Vagina (tissue), 2 donors: ENCODE data around the gene LRRC56. TPM values are rescaled to one million over a fixed set of nuclear protein-coding genes. Genes with fewer than 3 reads are reported as not detected.

Experiments used
- DNase-seq, 2 donors: peaks; one replicate each; pipeline ENCODE4 v3.0.0-alpha.2; 2017; ENCODE audit errors: extremely low spot score in 2 of 2
- H3K27ac ChIP-seq: fragments of 200-600 bp; sonication (generic); one replicate; pipeline ENCODE4 v1.5.1; 2019
- H3K27me3 ChIP-seq: fragments of 200-600 bp; sonication (generic); one replicate; pipeline ENCODE4 v1.5.1; 2019
- H3K36me3 ChIP-seq, 2 donors: fragments of 200-600 bp; sonication (generic); one replicate each; pipeline ENCODE4 v1.5.1; 2017 to 2019
- H3K4me1 ChIP-seq: fragments of 200-600 bp; sonication (generic); one replicate; pipeline ENCODE4 v1.5.1; 2019
- H3K4me3 ChIP-seq, 2 donors: fragments of 200-600 bp; sonication (generic); 1 replicate in 1 of 2; 2 replicates in 1 of 2; pipeline ENCODE4 v1.5.1; 2016 to 2019
- H3K9me3 ChIP-seq: fragments of 200-600 bp; sonication (generic); one replicate; pipeline ENCODE4 v1.5.1; 2019
- POLR2A ChIP-seq, 2 donors: fragments of 450-650 bp; IDR thresholded peaks; one replicate each; pipeline ENCODE4 v1.6.1; 2017; ENCODE audit warnings: antibody characterized with exemption in 2 of 2, mild to moderate bottlenecking in 2 of 2, moderate library complexity in 2 of 2
- POLR2AphosphoS5 ChIP-seq, 2 donors: sonication (generic); formaldehyde crosslinking; IDR thresholded peaks; one replicate each; pipeline ENCODE4 v1.9.0; 2017; ENCODE audit warnings: antibody characterized with exemption in 2 of 2, mild to moderate bottlenecking in 2 of 2, low read depth in 1 of 2; ENCODE audit not compliant: insufficient read depth in 1 of 2
- intact Hi-C: fragments of 100-400 bp; cut with DNase I; formaldehyde crosslinking; loops from one replicate; pipeline ENCODE4 v1.15.1; 2023
- total RNA-seq: library from RNA; depleted of rRNA; stranded (reverse); fragments of >200 nt; gene quantifications from one replicate; pipeline ENCODE4 v1.2.3, GENCODE V29; 2016
- TF ChIP-seq, protein P1 (sequence below), 3 experiments: fragments of 450-650 bp in 2 of 3; fragments of 200-600 bp in 1 of 3; sonication (generic) in 1 of 3; IDR thresholded peaks; one replicate each; pipeline ENCODE4 v1.5.1; 2017 to 2019; ENCODE audit warnings: antibody characterized with exemption in 3 of 3, mild to moderate bottlenecking in 2 of 3, moderate library complexity in 2 of 3

LRRC56 gene
- total RNA-seq, 1 donor from 2014 or later, result 0.49 TPM

DNA sequence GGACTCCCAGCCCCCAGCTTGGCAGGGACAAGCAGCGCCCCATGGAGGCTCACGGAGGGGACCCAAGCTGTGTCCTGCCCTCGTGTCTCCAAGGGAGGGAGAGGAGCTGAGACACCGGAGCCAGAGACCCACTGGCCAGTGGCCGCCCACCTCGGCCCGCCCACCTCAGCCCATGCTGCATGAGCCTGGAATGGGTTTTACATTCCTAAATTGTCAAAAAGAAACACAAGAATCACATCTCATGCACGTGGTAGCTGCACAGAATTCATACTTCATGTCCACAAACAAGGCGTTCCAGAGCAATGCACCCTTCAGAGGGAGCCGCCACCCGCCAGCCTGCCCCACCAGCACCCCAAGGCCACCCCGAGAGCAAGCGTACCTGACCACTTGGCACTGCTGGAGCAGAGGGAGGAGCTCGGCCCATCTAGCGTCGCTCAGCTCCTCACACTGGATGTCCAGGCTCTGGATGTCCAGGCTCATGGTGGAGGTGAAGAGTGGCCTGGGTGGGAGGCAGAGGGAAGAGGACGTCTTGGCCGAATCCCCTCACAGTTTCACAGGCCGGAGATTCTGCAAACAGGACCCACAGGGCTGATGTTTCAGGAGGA is 35.5 kb upstream of the LRRC56 start:
- Histone ChIP-seq H3K27ac (no peak overlapping the region), H3K27me3 (no peaks in the 10 kb centered on the region), H3K36me3 (peaks cover 4 to 57% of the 10 kb centered on the region in 2 donors), H3K4me3 (no peak overlapping the region), H3K4me1 (peaks cover 44% of the 10 kb centered on the region), H3K9me3 (no peaks in the 10 kb centered on the region)
- TF ChIP-seq, protein P1, sequence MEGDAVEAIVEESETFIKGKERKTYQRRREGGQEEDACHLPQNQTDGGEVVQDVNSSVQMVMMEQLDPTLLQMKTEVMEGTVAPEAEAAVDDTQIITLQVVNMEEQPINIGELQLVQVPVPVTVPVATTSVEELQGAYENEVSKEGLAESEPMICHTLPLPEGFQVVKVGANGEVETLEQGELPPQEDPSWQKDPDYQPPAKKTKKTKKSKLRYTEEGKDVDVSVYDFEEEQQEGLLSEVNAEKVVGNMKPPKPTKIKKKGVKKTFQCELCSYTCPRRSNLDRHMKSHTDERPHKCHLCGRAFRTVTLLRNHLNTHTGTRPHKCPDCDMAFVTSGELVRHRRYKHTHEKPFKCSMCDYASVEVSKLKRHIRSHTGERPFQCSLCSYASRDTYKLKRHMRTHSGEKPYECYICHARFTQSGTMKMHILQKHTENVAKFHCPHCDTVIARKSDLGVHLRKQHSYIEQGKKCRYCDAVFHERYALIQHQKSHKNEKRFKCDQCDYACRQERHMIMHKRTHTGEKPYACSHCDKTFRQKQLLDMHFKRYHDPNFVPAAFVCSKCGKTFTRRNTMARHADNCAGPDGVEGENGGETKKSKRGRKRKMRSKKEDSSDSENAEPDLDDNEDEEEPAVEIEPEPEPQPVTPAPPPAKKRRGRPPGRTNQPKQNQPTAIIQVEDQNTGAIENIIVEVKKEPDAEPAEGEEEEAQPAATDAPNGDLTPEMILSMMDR (IDR thresholded peaks at IDR 0.05), result no peak
- intact Hi-C loops, result loop anchor here (5.0 kb wide), 1 partner anchor 49 kb away; the partner anchor contains the start of gene PTDSS2
- DNase-seq, result no peak

DNA sequence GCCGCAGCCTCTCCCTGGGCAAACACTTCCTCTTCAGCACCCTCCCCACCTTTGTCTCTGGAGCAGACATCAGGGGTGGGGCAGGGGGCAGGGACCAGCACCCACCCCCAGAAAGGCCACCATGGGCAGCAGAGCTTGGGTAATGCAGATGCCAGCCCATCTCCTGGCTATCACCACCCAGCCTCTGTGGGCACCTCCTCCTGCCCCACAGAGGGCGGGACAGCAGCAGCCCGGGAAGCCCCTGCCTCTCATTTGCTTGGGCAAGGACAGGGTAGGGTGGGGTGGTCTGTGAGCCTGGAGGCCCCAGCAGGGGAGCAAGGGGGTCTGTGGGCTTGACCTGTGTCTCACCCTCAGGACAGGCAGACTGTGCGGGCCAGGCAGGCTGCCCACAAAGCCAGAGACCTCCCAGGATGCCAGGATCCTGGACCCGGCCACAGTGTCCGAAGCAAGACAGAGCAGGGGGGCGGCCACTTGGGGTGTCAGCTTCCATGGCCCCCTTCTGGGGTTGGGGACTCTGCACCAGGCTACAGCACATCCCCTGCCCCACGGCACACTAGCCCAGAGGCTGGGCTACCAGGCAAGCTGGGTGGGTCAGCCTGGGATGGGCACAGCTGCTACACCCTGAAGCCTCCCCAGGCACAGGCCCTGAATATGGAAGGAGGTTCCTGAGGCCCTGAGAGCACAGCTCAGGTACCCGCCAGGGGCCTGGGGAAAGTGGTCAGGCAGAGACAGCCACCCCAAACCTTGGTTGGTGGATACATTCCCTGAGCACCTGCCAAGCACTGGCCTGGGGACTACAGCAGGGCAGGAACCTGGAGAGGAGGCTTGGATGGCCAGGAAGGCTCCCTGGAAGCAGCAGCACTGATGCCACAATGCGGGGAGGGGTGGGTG is 34.8 kb upstream of the LRRC56 start:
- intact Hi-C loops, result loop anchor here (5.0 kb wide), 1 partner anchor 50 kb away; the partner anchor contains the start of gene PTDSS2
- Histone ChIP-seq H3K4me1 (peaks cover 45% of the 10 kb centered on the region), H3K36me3 (peaks cover 4 to 49% of the 10 kb centered on the region in 2 donors), H3K9me3 (no peaks in the 10 kb centered on the region), H3K27ac (peak overlapping the region; percentile 99), H3K27me3 (no peaks in the 10 kb centered on the region), H3K4me3 (peak overlapping the region in 1 of 2 donors; percentile 50)
- no peak for TF ChIP-seq POLR2AphosphoS5 (IDR thresholded peaks at IDR 0.05; ENCODE audit: insufficient read depth in 1 of 2, low read depth in 1 of 2)
- no peak for TF ChIP-seq POLR2A (IDR thresholded peaks at IDR 0.05)
- TF ChIP-seq, protein P1 (IDR thresholded peaks at IDR 0.05), result no peak
- no peak for DNase-seq

DNA sequence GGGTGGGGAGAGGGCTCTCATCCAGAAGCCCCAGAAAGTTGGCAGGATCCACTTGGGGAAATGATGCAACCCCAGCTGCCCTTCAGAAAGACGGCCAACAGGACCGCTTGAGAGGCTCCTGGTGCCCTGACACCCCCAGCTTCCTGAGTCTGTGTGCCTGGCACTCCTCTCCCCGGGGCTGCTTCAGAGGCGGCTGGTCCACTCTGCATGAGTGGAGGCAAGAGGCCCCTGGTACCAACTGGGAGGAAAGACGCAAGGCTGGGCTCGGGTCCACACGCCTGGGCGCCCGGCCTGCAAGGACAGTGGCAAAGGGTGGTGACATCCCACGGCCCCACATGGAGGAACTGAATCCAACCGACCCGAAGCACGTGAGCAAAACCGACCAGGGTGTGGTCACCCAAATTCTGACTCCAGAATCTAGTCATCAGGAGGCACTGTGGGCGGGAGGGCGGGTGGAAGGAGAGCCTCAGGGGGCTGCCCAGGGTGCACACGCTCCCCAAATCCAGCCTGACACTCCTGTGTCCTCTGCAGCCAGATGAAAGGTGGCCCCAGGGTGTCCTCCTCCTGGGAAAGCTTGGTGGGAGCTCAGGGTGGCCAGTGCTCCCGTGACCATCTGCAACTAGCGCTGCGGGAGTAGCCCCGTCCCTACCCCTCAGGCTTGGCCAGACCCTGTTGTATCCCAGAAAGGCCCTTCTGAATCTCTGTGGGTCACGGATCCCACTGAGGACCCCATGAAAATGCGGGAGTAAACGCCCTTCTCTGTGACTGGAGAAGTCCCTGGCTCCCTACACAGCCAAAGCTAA is 33.9 kb upstream of the LRRC56 start:
- Histone ChIP-seq H3K4me3 (peak overlapping the region; percentile 50 to 54), H3K9me3 (no peaks in the 10 kb centered on the region), H3K27me3 (no peaks in the 10 kb centered on the region), H3K36me3 (peaks cover 4 to 41% of the 10 kb centered on the region in 2 donors), H3K4me1 (peaks cover 53% of the 10 kb centered on the region), H3K27ac (peak overlapping the region; percentile 99)
- intact Hi-C loops, result loop anchor here (5.0 kb wide), 1 partner anchor 51 kb away; the partner anchor contains the start of gene PTDSS2
- TF ChIP-seq, protein P1 (IDR thresholded peaks at IDR 0.05), result no peak
- peak in 1 of 2 donors; percentile 51 for TF ChIP-seq POLR2AphosphoS5 (IDR thresholded peaks at IDR 0.05; ENCODE audit: insufficient read depth in 1 of 2, low read depth in 1 of 2)
- DNase-seq, result no peak

DNA sequence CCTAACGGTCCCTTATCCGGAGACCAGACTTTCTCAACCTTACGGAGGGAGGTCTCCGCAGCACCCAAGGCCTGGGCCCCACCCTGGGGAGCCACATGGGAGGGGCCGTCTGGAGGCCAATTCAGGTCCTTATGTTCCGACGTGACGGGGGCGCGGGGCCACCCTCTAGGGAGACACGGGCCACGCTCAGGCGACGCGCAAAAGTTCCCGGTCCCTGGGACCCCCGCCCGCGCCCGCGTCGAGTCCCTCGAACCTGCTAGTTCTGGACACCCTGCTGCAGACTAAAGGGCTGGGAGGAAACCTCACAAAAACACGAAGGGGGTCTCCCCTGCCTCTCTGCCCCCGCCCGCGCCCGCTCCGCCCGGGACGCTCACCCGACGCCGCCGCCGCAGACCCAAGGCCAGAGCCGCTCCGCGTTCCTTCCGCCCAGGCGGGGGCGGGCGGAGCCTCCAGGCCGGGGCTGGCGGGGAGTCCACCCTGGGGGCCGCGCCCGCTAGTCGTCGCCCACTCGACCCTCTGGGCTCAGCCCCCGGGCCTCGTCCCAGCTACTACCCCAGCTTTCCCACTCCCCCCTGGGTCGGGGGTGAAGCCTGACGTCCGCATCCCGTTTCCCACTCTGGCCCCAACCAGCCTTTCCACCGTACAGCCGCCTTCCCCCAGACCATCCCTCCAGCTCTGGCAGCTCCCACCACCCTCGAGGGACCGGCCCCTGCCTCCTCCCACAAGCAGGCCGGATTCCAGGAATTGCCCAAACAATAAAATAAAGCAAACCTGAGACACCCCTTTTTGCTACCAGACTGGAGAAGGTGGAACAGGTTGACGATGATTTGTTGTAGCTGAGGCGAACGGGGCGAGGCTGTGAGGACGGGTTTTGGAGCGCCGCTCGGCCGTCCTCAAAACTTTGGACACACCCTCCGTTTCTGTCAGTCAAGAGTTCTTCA is 33.0 kb upstream of the LRRC56 start:
- Histone ChIP-seq H3K36me3 (peaks cover 4 to 31% of the 10 kb centered on the region in 2 donors), H3K27ac (peak overlapping the region; percentile 99), H3K4me3 (peak overlapping the region; percentile 50 to 54), H3K4me1 (peaks cover 53% of the 10 kb centered on the region), H3K9me3 (no peaks in the 10 kb centered on the region), H3K27me3 (no peaks in the 10 kb centered on the region)
- intact Hi-C loops, result loop anchor here (5.0 kb wide), 1 partner anchor 52 kb away; the partner anchor contains the start of gene PTDSS2
- no peak for DNase-seq
- TF ChIP-seq POLR2AphosphoS5 (IDR thresholded peaks at IDR 0.05; ENCODE audit: insufficient read depth in 1 of 2, low read depth in 1 of 2), result peak; percentile 56 to 70
- no peak for TF ChIP-seq POLR2A (IDR thresholded peaks at IDR 0.05)
- TF ChIP-seq, protein P1 (IDR thresholded peaks at IDR 0.05), result no peak
